Fibroblast of lung (primary cell): ENCODE data around the gene MMRN2. TPM values are rescaled to one million over a fixed set of nuclear protein-coding genes. Genes with fewer than 3 reads are reported as not detected.

ENCODE experiments used
- DNase-seq, 2 donors: peaks; one replicate each; pipeline versions ENCODE4 v3.0.0 to v3.0.0-alpha.2; 2010; ENCODE audit warnings: low read depth in 2 of 2
- H2AFZ ChIP-seq: 2 replicates; pipeline ENCODE4 v1.5.1; 2012; ENCODE audit warnings: low read length, control low read depth, inconsistent platforms
- H3K27ac ChIP-seq: 2 replicates; pipeline ENCODE4 v1.5.1; 2011; ENCODE audit warnings: low read length, control low read depth; ENCODE audit not compliant: insufficient read depth
- H3K27me3 ChIP-seq: 2 replicates; pipeline ENCODE4 v1.5.1; 2011; ENCODE audit warnings: mild to moderate bottlenecking, low read length; ENCODE audit not compliant: control insufficient read depth, insufficient read depth
- H3K36me3 ChIP-seq: 2 replicates; pipeline ENCODE4 v1.5.1; 2011; ENCODE audit warnings: low read length; ENCODE audit not compliant: control insufficient read depth, insufficient read depth
- H3K4me1 ChIP-seq: 2 replicates; pipeline ENCODE4 v1.5.1; 2011; ENCODE audit warnings: low read length; ENCODE audit not compliant: control insufficient read depth, insufficient read depth; ENCODE audit errors: extremely low read depth
- H3K4me2 ChIP-seq: 2 replicates; pipeline ENCODE4 v1.5.1; 2011; ENCODE audit warnings: low read length, control low read depth; ENCODE audit not compliant: insufficient read depth; ENCODE audit errors: extremely low read depth
- H3K4me3 ChIP-seq, 4 experiments: fragments of 200-600 bp in 1 of 4; sonication (generic) in 1 of 4; replicated peaks in 1 of 4; 2 replicates each; pipeline ENCODE4 v1.5.1; 2011 to 2016; ENCODE audit warnings: low read length in 4 of 4, low read depth in 3 of 4, mild to moderate bottlenecking in 3 of 4, control low read depth in 2 of 4, inconsistent platforms in 1 of 4, mixed read lengths in 1 of 4; ENCODE audit not compliant: insufficient read depth in 1 of 4; ENCODE audit errors: control extremely low read depth in 1 of 4
- H3K79me2 ChIP-seq: 2 replicates; pipeline ENCODE4 v1.5.1; 2012; ENCODE audit warnings: mild to moderate bottlenecking, low read length, inconsistent platforms; ENCODE audit not compliant: control insufficient read depth, insufficient read depth
- H3K9ac ChIP-seq: 2 replicates; pipeline ENCODE4 v1.5.1; 2011; ENCODE audit warnings: mild to moderate bottlenecking, low read length, control low read depth; ENCODE audit not compliant: insufficient read depth
- H3K9me3 ChIP-seq: 2 replicates; pipeline ENCODE4 v1.5.1; 2012; ENCODE audit warnings: low read depth, low read length; ENCODE audit not compliant: control insufficient read depth, insufficient read depth
- H4K20me1 ChIP-seq: 2 replicates; pipeline ENCODE4 v1.5.1; 2011; ENCODE audit warnings: low read length; ENCODE audit not compliant: control insufficient read depth, insufficient read depth; ENCODE audit errors: extremely low read depth
- CTCF ChIP-seq, 2 donors: IDR thresholded peaks in 1 of 2; conservative IDR thresholded peaks in 1 of 2; 1 replicate in 1 of 2; 2 replicates in 1 of 2; pipeline ENCODE4 v1.5.1; 2011 to 2012; ENCODE audit warnings: low read length in 2 of 2, control low read depth in 1 of 2, inconsistent platforms in 1 of 2, low read depth in 1 of 2, mild to moderate bottlenecking in 1 of 2
- EZH2 ChIP-seq: IDR thresholded peaks from 2 replicates; pipeline ENCODE4 v1.5.1; 2012; ENCODE audit warnings: low read length, control low read depth, mild to moderate bottlenecking; ENCODE audit errors: missing control alignments
- polyA plus RNA-seq, 2 donors: library from polyadenylated mRNA; depleted of rRNA in 1 of 2; stranded (reverse) in 1 of 2; unstranded in 1 of 2; fragments of >200 nt; gene quantifications; 2 replicates each; pipeline ENCODE4 v1.2.1, GENCODE V29; 2011 to 2012; ENCODE audit warnings: missing spikeins in 1 of 2
- total RNA-seq: library from RNA; depleted of rRNA; stranded (reverse); fragments of >200 nt; gene quantifications from 2 replicates; pipeline ENCODE4 v1.2.1, GENCODE V29; 2014

The MMRN2 gene
- total and polyA plus RNA-seq, 2 donors (not counting 1 experiment from before 2014, with no cell fraction given) = 1.5 to 2.1 TPM

GRCh38 chr10:86946213-86947155 lies 10.9 kb downstream of the MMRN2 start:
- Histone ChIP-seq H3K9me3 (no peaks in the 10 kb centered on the region), H3K4me2 (no peak overlapping the region), H3K79me2 (no peaks in the 10 kb centered on the region), H3K9ac (no peak overlapping the region), H3K4me1 (no peaks in the 10 kb centered on the region), H4K20me1 (no peaks in the 10 kb centered on the region), H3K4me3 (no peak overlapping the region), H3K27me3 (no peaks in the 10 kb centered on the region), H2AFZ (no peak overlapping the region), H3K36me3 (no peaks in the 10 kb centered on the region), H3K27ac (no peak overlapping the region)
- DNase-seq = no peak
- no peak for TF ChIP-seq EZH2
- no peak for TF ChIP-seq CTCF (conservative IDR thresholded peaks at IDR 0.05 in 1 of 2, IDR thresholded peaks at IDR 0.05 in 1 of 2; ENCODE audit: low read depth in 1 of 2, low read length in 2 of 2)

DNA sequence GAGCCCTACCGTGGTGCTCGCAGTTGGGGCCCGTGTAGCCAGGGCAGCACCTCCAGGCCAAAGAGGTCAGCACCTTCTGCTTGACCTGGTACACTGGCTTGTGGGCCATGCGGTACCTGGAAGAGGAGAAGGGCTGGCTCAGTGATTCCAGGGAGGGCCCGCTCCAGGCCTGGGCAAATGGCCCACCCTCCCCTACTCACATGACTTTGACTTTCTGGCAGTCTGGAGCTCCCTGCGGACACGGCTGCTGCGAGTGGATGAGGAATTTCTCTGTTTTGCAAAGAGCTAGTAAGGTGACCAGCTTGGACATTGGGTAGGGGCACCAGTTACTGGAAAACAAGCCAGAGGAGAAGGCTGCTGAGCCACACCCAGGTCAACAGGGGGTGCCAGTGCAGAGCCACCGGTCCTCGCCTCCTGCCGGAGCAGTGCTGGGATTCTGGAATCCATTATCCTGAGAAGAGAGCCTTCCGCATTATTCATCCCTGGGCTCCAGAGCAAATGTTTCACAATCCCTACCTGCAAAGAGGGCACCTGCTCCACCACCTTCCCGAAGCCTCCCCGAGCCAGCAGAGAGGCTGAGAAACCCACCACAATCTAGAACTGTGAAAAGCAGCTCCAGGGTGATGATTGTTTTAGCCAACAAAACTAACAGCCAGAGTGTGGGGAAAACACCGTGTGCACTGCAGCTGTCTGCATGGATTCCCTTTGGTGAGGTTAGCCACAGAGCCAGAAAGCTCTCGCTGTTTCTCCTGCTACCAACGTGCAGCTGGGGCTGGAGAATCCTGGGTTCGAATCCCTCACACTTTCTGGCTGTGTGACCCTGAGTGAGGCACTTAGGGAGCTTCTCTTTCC lies 11.8 kb downstream of the MMRN2 start:
- no peaks in the 10 kb centered on the region for H3K79me2 ChIP-seq
- no peaks in the 10 kb centered on the region for H4K20me1 ChIP-seq
- H3K4me3 ChIP-seq = no peak overlapping the region
- H2AFZ ChIP-seq = no peak overlapping the region
- H3K27me3 ChIP-seq = no peaks in the 10 kb centered on the region
- H3K27ac ChIP-seq = no peak overlapping the region
- no peak overlapping the region for H3K4me2 ChIP-seq
- H3K4me1 ChIP-seq = no peaks in the 10 kb centered on the region
- no peaks in the 10 kb centered on the region for H3K9me3 ChIP-seq
- H3K9ac ChIP-seq = no peak overlapping the region
- no peaks in the 10 kb centered on the region for H3K36me3 ChIP-seq
- peak in 1 of 2 donors; percentile 24 for DNase-seq
- TF ChIP-seq EZH2 (no peak), CTCF (conservative IDR thresholded peaks at IDR 0.05 in 1 of 2, IDR thresholded peaks at IDR 0.05 in 1 of 2; ENCODE audit: low read depth in 1 of 2, low read length in 2 of 2) (peak in 1 of 2 donors; percentile 32)

- H3K27me3 ChIP-seq = no peaks in the 10 kb centered on the region
- H3K4me2 ChIP-seq = no peak overlapping the region
- H3K4me3 ChIP-seq = no peak overlapping the region
- no peaks in the 10 kb centered on the region for H3K9me3 ChIP-seq
- no peaks in the 10 kb centered on the region for H3K4me1 ChIP-seq
- H3K36me3 ChIP-seq = no peaks in the 10 kb centered on the region
- no peaks in the 10 kb centered on the region for H3K79me2 ChIP-seq
- H3K9ac ChIP-seq = no peak overlapping the region
- TF ChIP-seq CTCF (conservative IDR thresholded peaks at IDR 0.05 in 1 of 2, IDR thresholded peaks at IDR 0.05 in 1 of 2; ENCODE audit: low read depth in 1 of 2, low read length in 2 of 2) = no peak
- TF ChIP-seq EZH2 = no peak
- H2AFZ ChIP-seq = no peak overlapping the region
- no peak overlapping the region for H3K27ac ChIP-seq
- H4K20me1 ChIP-seq = no peaks in the 10 kb centered on the region
- DNase-seq = no peak
Measured at GRCh38 chr10:86944907-86945306, 12.5 kb downstream of the MMRN2 start.
